NCI-H128 (cell line): Measurements from ENCODE around the gene ZFYVE1.
"Not testable (repeated sequence)": the region's sequence is repeated elsewhere in the genome, so short reads cannot be mapped to it uniquely, and the experiment has no call there.

Source experiments
- DNase-seq: peaks from one replicate; lab custom pipeline; 2025; ENCODE audit not compliant: unreplicated experiment; lab: John Stamatoyannopoulos, UW

ZFYVE1 gene

DNA sequence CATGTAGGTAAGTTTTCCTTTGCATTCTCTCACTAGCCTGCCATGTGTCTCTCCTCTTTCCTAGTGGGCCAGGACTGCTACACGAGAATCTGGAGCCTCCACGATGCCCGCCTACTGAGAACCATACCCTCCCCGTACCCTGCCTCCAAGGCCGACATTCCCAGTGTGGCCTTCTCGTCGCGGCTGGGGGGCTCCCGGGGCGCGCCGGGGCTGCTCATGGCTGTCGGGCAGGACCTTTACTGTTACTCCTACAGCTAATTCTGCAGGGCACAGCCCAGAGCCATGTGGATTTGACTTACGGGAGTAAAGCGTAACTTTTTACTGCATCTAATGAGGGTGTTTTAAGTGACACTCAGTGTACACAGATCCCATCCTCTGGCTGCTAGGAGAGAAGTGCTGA, 68.4 kb downstream of the ZFYVE1 start:
- no peak for DNase-seq

DNA sequence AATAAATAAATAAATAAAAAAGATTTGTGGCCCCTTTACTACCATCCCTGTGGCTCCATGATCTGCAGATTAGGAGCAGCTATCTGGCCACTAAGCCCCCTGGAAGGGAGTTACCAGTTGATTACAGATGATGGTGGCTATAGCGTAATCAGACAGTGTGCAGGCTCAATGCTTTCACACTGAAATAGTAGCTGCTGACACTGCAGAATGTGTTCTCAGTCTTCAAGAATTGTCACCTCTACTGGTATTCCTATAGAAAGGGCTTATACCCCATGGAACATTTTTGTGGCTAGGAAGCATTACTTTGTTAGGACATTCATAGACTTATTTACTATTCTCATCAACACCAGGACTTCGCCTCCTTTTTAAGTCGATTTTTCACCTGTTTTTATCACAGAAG, 69.7 kb downstream of the ZFYVE1 start:
- no peak for DNase-seq

DNA sequence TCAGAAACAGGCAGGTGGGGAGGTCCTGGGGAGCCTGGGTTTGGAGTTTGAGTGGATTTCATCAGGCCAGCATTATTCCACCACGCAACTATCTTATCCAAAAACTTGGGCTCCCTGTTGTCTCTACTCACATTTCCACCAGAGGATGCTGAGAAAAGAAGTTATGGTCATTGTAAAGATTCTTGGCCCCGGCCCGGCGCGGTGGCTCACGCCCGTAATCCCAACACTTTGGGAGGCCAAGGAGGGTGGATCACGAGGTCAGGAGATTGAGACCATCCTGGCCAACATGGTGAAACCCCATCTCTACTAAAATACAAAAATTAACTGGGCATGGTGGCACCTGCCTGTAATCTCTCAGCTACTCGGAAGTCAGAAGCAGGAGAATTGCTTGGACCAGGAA, 70.2 kb downstream of the ZFYVE1 start:
- not testable (repeated sequence) for DNase-seq

DNA sequence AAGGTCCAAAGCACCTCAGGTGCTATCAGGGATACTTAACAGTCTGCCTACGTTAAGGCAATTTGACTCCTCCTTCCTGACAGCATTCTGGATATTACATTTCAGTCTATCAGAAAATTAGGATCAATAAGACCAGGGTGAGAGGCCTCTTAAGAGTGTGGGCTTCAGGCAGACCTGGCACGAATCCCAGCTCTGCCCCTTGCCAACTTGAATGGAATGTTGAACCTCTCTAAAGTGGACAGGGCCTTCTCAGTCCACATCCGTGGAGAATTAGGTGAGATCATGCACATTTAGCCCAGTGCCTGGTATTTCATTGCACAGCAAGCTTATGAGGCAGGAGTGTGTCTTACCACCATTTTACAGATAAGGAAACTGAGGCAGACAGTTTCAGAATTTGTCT, 74.7 kb downstream of the ZFYVE1 start:
- no peak for DNase-seq

DNA sequence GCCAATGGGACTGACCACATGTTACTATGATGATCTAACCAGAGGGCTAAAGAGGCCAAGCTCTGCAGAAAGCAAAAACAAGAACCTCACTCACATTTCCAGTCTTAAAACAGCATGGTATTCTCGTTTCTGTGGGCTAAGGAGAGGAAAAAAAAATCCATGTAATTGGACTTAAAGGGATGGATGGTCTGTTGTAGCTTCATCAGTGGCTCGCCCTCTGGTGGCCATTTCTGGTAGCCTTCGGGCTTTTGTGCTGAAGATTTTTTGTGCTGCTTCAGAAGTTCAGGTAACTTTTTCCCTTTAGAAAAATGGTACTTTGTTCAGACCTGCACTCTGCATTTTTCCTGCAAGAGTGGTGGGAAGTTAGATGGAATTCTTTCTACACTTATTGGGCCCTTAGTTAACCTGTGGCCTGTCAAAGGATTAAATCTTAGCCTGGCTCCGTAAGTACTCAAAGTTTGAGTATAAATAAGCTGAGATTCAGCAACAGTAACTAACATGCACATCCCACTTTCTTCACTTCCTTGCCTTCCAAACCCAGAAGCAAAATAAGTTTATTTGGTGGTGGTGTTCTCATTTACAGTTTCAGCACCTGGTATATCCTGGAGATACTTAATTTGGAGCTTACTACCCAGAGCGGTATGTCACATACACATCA, 78.3 kb downstream of the ZFYVE1 start:
- no peak for DNase-seq

DNA sequence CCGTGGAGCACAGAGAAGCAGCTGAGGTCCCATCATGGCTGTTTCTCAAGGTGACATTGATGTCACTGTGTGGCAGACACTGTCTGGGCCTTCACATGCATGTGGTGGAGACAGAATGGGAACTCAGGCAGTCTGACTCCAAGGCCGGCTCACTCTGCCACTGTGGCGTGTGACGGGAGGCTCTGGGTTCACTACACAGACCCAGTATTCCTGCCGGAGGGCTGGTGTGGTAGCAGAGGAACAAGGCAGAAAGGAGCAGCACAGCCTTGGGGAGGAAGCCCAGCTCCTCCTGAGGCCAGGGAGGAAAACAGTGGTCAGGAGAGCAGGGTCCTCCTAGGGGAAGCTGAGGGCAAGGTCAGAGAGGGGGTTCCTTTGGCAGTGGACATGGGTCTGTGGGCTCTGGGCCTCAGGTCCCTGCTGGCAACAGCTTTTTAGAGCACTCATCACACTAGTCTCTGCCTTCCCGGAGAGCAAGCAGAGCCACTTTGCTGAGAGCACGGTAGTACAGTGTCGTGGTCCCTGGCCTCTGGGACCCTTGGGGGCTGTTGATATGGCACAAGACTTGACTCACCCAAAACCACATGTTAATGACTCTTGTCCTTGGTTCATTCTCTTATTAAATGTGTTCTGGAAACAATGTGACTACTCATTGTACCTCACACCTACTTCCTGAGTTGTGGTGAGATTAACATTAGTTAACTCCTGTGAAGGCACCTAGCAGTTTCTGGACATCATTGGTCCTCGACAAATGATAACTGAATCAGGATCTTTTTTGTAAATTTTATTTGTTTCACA, 79.3 kb downstream of the ZFYVE1 start:
- DNase-seq = no peak

DNA sequence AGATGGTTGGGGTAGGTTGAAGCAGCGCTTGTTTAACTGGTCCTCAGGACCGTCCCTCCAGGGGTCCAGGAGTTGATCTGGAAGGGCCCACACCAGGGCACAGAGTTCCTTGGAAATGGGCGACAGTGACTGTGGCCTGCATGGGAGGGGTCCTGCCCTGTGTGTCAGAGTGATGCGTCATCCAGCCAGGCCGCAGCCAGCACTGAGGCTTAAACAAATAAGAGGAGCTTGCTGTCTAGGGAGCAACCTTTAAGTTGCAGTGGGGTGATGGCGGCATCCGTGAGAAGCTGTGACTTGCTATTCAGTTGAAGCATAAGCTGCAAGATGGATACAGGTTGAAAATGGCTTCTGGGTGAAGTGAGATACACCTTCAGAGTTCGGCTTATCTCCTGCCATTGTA, 80.4 kb downstream of the ZFYVE1 start:
- DNase-seq = no peak

DNA sequence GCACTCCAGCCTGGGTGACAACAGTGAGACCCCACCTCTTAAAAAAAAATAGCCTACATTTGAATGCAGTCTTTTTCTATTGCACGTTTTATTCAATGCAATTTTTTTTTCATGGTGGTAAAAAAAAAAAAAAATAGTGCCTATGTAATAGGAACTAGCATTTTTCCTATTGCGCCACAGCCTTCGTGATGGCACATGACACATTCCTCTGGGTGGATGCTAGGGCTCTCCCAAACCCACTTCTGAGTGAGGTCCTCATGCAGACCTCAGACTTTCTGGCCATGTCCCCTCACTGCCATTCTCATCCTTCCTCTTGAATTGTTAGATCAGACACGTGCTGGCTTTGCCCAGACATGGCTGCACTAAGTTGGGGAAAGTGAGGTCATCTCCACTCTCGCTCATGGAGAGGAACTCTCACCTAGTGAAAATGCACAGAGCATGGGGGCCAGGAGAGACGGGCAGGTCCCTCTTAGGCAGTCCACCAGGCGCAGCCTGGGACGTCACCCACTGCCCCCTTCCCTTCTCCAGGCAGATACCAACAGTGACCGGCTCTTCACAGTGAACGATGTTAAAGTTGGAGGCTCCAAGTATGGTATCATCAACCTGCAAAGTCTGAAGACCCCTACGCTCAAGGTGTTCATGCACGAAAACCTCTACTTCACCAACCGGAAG, 81.4 kb downstream of the ZFYVE1 start:
- DNase-seq = no peak

DNA sequence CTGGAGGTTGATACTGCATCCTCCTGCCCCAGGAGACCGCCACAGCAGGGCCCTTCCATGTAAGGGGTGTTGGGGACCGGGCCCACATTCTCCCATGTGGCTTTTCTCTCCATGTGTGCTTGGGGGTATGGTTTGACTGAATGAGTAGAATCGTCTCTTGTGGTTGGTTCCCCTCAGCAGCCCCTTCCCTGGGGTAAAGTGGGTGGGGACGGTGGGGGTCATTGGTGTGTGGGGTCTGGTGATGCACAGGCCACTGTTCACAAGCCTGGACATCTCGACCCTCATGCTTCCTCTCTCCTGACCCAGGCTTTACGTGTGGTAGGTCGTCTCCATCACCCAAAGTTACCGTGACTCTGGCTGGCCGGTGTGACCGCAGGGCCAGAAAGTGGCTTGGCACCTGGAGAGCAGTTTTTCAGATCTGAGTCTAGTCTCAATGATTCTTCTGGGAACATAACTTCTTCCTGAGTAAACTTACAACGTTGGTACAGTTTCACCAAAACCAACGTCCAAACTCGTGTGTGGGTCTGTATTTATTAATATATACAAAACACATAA, 83.0 kb downstream of the ZFYVE1 start:
- no peak for DNase-seq

DNA sequence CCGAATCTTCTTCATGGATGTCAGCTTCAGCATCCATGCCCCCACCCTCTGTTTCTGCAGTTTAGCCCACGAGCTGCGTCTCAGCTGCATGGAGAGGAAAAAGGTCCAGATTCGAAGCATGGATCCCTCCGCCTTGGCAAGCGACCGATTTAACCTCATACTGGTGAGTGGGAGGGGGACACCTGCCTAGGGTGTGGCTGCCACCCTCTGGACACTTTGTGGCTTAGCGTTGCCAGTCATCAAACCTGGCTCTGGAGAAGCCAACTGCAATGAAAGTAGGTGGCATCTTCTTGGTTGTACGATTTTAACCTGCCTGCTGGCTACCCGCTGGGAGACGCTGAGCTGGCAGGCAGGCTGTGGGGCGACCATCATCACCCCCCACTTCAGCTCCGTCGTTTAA, 84.0 kb downstream of the ZFYVE1 start:
- no peak for DNase-seq

DNA sequence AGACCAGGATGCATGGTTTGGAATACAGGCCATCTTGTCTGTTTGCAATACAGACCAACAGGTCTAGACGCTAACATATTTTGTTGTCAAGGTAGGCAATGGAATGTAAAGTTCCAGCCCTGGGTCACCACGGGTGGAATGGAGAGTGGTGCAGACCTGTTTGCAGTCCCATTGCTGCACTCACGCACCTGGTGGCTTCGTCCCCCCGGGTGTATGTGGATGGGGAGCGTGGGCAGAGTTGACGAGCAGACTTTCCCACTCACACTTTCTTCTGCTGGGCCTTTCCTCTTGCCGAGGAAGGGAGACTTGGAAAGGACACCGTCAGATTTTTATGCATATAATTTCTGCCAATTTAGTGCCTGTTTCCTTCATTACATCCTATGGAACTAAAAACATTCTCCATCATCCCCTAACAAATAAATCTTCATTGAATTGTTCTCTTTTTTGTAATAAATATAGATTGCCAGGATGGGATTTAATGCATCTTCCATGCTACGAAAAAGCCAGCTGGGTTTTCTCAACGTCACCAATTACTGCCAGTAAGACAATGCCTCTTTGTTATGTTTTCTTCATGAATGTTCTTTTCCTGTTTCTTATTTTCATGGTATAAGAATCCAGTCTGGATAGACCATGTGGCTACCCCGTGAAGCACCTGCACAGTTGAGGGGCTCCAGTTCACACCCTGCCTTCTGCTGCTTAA, 85.5 kb downstream of the ZFYVE1 start:
- no peak for DNase-seq

DNA sequence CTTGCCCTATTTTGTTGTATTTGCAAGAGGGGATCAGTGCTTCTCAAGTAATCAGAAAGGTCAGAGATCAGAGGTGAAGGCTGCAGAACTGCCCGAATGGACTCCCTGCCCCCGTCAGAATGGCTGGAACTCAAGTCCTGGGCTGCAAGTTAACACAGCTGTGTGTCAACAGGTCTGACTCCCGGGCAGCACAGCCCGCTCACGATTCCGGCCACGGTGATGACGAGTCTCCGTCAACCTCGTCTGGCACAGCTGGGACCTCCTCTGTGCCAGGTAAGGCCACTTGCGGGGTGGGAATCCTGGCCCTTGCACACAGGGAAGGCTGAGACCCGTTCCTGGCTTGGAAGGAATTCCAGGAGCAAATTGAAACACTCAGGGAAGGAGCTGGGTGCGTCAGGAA, 87.3 kb downstream of the ZFYVE1 start:
- DNase-seq = no peak

DNA sequence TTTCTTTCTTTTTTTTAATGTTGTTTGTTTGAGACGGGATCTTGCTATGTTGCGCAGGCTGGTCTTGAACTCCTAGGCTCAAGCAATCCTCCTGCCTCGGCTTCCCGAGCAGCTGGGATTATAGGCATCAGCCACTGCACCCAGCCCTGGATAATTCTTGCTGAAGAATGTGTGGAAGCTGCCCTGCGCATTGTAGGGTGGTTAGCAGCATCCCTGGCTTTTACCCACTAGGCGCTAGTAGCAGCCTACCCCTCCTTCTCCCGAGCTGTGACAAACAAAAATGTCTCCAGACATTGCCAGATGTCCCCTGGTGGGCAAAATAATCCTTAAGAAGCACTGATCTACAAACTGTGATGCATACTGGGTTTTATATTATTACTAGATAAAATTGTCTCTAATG, 94.0 kb downstream of the ZFYVE1 start:
- DNase-seq = no peak

DNA sequence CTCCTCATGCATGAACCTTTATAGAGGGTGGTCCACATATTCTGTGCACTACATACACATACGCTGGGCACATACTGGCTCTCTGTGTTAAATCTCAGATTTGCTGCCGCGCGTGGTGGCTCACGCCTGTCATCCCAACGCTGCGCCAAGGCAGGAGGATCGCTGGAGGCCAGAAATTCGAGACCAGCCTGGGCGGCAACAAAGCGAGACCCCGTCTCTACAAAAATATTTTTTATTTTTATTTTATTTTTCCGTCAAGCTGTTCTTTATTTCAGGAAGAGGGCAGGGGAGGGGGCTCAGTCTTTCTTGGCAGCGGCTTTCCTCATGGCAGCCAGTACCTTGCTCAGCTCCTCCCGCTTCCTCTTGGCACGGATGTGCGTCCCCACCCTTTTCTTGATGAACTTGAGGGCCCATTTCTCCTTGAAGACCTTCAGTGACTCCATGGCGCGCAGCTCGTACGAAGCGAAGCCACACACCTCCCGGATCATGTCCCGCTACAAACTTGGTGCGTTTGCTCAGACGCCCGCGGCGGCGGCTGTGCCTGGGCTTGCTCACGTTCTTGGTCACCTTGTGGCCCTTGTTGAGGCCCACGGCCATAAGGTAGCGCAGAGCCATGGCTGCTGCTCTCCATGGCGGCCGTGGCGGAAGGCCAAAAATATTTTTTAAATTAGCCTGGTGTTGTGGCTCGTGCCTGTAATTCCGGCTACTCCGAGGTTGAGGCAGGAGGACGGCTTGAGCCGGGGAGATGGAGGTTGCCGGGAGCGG, 97.4 kb downstream of the ZFYVE1 start:
- DNase-seq = no peak

DNA sequence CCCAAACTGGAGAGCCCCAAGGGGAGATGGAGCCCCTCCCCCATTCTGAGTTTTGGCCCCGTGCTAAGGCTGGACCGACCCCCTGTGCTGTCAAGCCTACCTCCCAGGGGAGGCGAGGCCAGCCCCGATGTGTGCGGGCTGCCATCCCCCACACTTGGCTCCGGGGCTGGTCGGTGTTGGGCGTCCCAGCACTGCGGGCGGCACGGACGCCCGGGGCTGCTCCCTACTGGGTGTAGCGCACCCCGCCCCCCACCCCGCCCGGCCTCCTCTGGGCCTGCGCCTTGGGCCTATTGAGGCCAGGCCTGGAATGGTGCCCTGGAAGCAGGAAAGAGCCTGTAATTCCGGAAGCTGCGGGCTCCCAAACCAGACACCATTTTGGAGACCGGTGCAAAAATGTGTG, 98.0 kb downstream of the ZFYVE1 start:
- no peak for DNase-seq

DNA sequence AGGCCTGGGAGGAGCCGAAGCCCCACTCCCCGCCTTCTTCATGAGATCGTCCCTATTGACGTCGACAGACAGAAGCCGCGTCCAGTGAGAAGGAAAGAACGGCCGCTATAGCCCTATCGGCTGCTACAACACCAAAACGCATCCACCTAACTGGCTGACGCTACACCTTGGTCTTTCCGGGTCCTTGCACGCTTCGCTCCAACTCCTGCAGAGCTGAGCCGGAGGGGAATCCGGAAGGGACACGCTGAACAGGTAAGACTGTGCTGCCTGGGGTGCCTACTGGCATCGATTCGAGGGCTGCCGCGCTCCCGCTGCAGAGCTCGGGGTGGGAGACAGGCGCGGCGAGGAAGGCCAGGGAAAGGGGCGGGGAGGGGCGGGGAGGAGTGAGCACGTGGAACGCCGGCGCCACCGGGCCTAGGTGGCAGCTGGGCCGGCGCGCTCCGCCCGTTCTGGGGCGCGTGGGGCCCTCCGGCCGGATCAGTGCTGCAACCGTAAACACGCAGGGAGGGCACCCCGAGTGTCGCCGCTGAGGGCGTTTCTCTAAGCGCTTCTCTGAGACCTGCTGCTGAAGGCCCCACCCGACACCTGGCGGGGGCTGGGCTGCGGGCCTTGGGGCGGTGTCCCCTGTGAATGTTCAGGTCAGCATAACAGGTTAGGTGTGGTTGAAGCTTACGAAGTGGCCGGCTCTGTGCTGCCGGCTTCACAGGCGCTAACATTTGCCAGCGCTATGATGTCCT, 100.4 kb downstream of the ZFYVE1 start, which contains the start of gene DCAF4:
TSS of gene DCAF4 (plus strand) at position 173 of the 737 bp plus-strand sequence. CDS start 11,515 bp downstream, outside the sequence.
- DNase-seq = peak; percentile 85

DNA sequence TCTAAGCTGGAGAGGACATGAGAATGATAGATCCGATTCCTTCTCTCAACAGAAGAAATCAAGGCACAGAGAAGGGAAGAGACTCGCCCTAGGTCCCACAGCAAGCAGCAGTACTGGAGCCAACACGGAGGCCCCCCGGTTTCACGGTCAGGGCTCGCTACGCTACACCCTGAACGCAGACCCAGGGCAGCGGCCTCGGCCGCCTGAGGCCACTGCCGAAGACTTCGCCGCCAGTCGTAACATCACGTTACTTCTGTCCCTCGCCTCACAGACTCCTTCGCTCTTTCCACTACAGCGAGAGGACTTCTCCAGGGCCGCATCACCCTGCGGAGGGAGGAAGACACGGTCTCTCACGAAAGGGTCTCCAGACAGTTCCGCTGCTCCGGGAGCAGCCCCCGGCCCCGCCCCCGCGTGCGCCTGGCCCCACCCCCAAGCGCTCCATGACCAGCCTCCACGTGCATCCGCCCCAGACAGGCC, 101.1 kb downstream of the ZFYVE1 start:
- DNase-seq = no peak

DNA sequence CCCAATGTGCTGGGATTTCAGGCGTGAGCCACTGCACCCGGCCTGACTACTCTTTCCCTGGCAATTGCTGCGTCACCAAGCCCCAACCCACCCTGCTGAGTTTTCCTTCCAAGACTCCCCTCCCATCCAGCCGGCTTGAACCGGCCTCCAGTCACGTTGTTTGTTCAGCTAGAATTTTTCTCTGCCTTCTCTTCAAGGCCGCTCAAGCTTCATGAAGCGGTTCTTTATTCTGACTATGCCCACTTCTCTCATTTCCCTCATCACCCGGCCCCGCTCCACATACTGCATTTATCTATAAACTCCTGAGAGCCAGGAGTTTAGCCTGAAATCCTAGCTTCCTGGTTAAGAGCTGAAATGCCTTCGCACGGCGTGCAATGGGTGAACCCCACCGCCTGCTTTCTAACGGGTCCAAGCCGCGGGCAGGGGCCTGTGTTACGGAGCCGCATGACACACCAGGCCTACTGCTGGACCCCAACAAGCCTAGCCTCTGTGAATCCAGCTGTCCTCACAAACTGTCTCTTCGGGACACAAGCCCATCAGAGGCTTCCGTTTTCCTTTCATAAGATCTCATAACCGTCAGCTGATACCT, 101.6 kb downstream of the ZFYVE1 start:
- no peak for DNase-seq

DNA sequence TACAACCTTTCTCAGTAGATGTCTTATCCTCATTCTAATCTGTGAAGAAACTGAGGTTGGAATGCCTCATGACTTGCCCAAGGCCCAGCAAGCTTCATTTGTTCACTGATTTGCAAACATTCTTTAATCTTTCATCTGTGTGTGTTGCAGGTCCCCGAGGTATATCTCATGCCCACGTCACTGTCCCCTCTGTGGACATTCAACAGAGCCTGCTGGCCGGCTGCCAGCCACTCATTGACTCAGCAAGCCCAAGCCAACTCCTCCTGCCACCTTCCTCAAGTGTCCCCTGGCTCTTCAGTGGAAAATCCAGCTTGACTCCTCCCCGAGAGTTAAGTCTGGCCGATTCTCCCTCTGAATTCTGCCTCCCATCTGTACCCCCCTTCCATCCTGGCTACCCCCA, 102.6 kb downstream of the ZFYVE1 start:
- no peak for DNase-seq
